KMS-11 (cell line): ENCODE results near the gene KDM4B.

Source experiments
- H2AFZ ChIP-seq: fragments of 200-600 bp; sonication (generic); 2 replicates; pipeline ENCODE4 v1.6.1; 2016; ENCODE audit warnings: antibody characterized with exemption, mixed run types, low read depth
- H3K27ac ChIP-seq: fragments of 200-600 bp; sonication (generic); 2 replicates; pipeline ENCODE4 v1.6.1; 2016; ENCODE audit warnings: mild to moderate bottlenecking, mixed run types
- H3K27me3 ChIP-seq: fragments of 200-600 bp; sonication (generic); 2 replicates; pipeline ENCODE4 v1.6.1; 2017; ENCODE audit warnings: mild to moderate bottlenecking, low read depth, mixed run types, moderate library complexity; ENCODE audit not compliant: insufficient read depth
- H3K36me3 ChIP-seq: fragments of 200-600 bp; sonication (generic); 2 replicates; pipeline ENCODE4 v1.6.1; 2017; ENCODE audit warnings: mild to moderate bottlenecking, mixed run types; ENCODE audit not compliant: insufficient read depth
- H3K4me1 ChIP-seq: fragments of 200-600 bp; sonication (generic); 2 replicates; pipeline ENCODE4 v1.6.1; 2016; ENCODE audit warnings: mild to moderate bottlenecking, low read depth, mixed run types; ENCODE audit not compliant: poor library complexity, severe bottlenecking
- H3K4me2 ChIP-seq: fragments of 200-600 bp; sonication (generic); 2 replicates; pipeline ENCODE4 v1.7.0; 2016; ENCODE audit warnings: mild to moderate bottlenecking, mixed run types
- H3K4me3 ChIP-seq: fragments of 200-600 bp; sonication (generic); IDR thresholded peaks from 2 replicates; pipeline ENCODE4 v1.6.1; 2017; ENCODE audit warnings: low read depth, low read length, mixed read lengths; ENCODE audit not compliant: insufficient read depth
- H3K79me2 ChIP-seq: fragments of 200-600 bp; sonication (generic); 2 replicates; pipeline ENCODE4 v1.6.1; 2016; ENCODE audit warnings: low read depth, mixed run types; ENCODE audit not compliant: insufficient read depth
- H3K9ac ChIP-seq: fragments of 200-600 bp; sonication (generic); 2 replicates; pipeline ENCODE4 v1.6.1; 2016; ENCODE audit warnings: mild to moderate bottlenecking, mixed run types
- H4K20me1 ChIP-seq: fragments of 200-600 bp; sonication (generic); 2 replicates; pipeline ENCODE4 v1.6.1; 2016; ENCODE audit warnings: mild to moderate bottlenecking, mixed run types; ENCODE audit not compliant: insufficient read depth
- TF ChIP-seq, protein P1 (sequence below): fragments of 200-600 bp; sonication (generic); conservative IDR thresholded peaks from 2 replicates; pipeline ENCODE4 v1.6.1; 2017; ENCODE audit warnings: low read depth, mild to moderate bottlenecking, antibody characterized with exemption, low read length, moderate library complexity, mixed read lengths

Gene KDM4B

DNA sequence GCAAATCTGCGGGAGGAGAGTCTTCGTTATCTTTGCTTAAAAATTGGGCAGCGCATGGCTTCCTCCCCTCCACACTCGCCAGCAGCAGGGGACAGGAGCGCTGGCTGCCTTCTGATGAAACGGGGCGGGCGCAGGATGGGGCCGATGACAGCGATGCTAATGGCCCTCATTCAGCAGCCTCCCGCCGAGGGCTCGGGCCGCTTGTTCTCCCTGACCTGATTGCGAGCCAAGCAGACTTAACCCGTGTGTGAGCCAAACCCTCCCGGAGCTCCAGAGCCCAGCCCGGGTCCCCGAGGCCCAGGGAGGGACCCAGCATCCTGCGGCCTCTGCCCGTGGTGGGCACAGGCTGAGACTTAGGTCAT lies 90.3 kb downstream of the KDM4B start:
- TF ChIP-seq, protein P1, sequence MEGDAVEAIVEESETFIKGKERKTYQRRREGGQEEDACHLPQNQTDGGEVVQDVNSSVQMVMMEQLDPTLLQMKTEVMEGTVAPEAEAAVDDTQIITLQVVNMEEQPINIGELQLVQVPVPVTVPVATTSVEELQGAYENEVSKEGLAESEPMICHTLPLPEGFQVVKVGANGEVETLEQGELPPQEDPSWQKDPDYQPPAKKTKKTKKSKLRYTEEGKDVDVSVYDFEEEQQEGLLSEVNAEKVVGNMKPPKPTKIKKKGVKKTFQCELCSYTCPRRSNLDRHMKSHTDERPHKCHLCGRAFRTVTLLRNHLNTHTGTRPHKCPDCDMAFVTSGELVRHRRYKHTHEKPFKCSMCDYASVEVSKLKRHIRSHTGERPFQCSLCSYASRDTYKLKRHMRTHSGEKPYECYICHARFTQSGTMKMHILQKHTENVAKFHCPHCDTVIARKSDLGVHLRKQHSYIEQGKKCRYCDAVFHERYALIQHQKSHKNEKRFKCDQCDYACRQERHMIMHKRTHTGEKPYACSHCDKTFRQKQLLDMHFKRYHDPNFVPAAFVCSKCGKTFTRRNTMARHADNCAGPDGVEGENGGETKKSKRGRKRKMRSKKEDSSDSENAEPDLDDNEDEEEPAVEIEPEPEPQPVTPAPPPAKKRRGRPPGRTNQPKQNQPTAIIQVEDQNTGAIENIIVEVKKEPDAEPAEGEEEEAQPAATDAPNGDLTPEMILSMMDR: no peak
- Histone ChIP-seq H3K4me2 (no peak overlapping the region), H3K9ac (no peak overlapping the region), H3K79me2 (no peaks in the 10 kb centered on the region), H4K20me1 (no peaks in the 10 kb centered on the region), H3K36me3 (no peaks in the 10 kb centered on the region), H3K4me1 (no peaks in the 10 kb centered on the region), H3K27ac (no peak overlapping the region), H3K27me3 (no peaks in the 10 kb centered on the region), H3K4me3 (no peak overlapping the region), H2AFZ (no peak overlapping the region)

DNA sequence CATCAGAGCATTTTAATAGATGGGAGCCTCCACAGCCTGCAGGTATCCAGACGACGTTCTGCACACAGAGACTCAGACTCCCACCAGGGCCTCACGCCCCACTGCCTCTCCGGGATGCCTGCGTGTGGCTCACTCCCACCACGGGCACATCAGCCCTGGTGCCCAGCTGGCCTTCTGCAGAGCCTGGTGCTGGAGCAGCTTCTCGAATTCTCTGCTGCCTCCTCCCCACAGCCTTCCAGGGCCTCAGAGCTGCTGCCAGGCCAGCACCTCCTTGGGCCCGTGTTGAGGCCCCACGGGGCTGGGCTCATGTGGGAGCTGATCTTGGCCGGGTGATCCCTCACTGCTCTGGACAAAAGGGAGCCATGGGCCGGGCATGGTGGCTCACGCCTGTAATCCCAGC lies 90.9 kb downstream of the KDM4B start:
- Histone ChIP-seq H3K4me1 (no peaks in the 10 kb centered on the region), H3K9ac (no peak overlapping the region), H3K27me3 (no peaks in the 10 kb centered on the region), H3K4me2 (no peak overlapping the region), H3K36me3 (no peaks in the 10 kb centered on the region), H2AFZ (no peak overlapping the region), H3K27ac (no peak overlapping the region), H3K4me3 (no peak overlapping the region), H4K20me1 (no peaks in the 10 kb centered on the region), H3K79me2 (no peaks in the 10 kb centered on the region)
- TF ChIP-seq, protein P1: no peak

DNA sequence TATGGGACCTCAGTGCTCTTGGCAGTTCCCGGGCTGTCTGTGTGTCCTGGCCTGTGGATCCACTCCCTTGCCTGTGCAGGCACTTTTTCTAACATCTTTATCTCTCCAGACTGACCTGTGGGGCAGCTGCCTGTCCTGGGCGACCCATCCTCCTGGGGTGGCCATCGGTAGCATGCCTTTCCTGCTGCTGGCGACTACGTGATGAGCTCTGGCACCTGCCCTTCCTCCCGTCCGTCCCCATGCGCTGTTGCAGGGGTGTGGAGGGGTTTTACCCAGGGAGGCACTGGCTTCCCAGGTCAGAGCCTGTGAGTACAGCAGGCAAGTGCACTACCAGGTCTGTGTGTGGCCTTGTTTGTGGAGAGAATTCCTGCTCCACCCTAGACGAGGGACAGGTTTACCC lies 93.3 kb downstream of the KDM4B start:
- H3K27ac ChIP-seq: no peak overlapping the region
- no peaks in the 10 kb centered on the region for H3K36me3 ChIP-seq
- H2AFZ ChIP-seq: no peak overlapping the region
- no peak overlapping the region for H3K4me3 ChIP-seq
- H4K20me1 ChIP-seq: no peaks in the 10 kb centered on the region
- no peaks in the 10 kb centered on the region for H3K27me3 ChIP-seq
- no peak overlapping the region for H3K4me2 ChIP-seq
- no peaks in the 10 kb centered on the region for H3K4me1 ChIP-seq
- TF ChIP-seq, protein P1: no peak
- H3K9ac ChIP-seq: no peak overlapping the region
- no peaks in the 10 kb centered on the region for H3K79me2 ChIP-seq

DNA sequence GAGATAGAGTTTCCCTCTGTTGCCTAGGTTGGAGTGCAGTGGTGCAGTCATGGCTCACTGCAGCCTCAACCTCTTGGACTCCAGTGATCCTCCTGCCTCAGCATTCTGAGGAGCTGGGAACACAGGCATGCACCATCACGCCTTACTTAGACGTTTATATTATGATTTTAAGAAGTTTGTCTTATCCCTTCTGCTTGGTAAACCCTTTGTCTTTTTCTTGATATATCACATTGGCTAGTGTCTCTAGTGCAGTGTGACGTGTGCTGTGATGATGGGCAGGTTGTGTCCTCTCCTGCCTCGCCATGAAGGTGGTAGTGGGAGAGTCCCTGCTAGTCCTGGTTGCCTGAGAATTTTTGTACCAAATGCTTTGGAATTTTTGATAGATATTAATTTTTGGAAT lies 93.9 kb downstream of the KDM4B start:
- H3K36me3 ChIP-seq: no peaks in the 10 kb centered on the region
- no peak overlapping the region for H2AFZ ChIP-seq
- no peaks in the 10 kb centered on the region for H3K79me2 ChIP-seq
- H3K4me1 ChIP-seq: no peaks in the 10 kb centered on the region
- H4K20me1 ChIP-seq: no peaks in the 10 kb centered on the region
- no peak overlapping the region for H3K27ac ChIP-seq
- H3K9ac ChIP-seq: no peak overlapping the region
- no peak overlapping the region for H3K4me3 ChIP-seq
- no peaks in the 10 kb centered on the region for H3K27me3 ChIP-seq
- TF ChIP-seq, protein P1: no peak
- no peak overlapping the region for H3K4me2 ChIP-seq
